Activated naive CD4-positive, alpha-beta T cell (primary cell): ENCODE measurements around the gene CMTM4.
A peak's percentile ranks its signal among the peaks of the same experiment; 100 is the strongest.
"Not testable (repeated sequence)": the region's sequence is repeated elsewhere in the genome, so short reads cannot be mapped to it uniquely, and the experiment has no call there.

Source experiments
- DNase-seq, 4 experiments: peaks; one replicate each; lab custom pipeline; 2025; lab: John Stamatoyannopoulos, UW

CMTM4 gene

DNA sequence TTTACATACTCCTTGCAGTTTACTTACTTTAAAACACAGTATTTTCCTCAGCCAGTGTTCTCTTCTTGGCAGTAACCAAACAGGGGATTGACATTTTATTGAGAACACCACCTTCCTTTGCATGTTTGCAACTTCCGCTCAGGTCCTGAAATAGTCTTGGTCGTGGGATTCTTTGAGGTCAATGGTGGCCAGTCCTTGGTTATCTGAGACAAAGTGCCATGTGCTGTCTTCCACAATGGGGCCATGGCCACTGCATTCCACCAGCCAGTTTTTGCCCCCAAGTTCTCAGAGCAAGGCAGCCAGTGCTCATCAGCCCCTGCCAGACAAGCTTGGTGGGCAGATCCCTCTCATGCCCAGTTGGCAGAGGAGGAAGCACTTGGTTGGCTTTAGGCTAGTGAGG, 22.9 kb downstream of the CMTM4 start:
- DNase-seq, result no peak

DNA sequence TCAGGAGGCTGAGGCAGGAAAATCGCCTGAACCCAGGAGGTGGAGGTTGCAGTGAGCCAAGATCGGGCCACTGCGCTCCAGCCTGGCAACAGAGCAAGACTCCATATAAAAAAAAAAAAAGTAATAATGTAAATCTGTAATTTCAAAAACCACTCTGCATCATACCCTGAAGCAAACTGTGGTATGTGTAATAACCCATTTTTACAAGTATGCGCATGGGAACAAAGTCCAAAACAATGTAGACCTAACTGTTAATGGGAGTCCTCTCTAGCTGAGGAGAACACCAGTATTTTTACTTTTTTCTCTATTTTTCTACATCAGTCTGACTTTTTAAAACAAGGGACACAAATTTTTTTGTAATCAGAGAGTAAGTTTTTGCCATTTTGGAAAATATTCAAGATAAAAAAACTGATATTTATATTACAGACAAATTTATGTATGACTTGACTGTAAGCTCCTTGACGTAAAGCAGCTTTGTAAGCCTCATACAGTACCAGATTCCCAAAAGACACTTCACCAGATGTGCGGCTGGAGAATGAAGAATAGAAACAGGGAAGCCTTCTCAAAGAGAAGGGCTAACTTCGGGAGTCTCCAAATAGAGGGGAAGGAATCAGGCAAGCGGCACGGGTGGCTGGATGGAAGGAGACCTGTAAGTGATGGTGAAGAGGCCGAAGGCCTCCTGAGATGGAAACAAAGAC, 25.7 kb downstream of the CMTM4 start:
- no peak for DNase-seq

DNA sequence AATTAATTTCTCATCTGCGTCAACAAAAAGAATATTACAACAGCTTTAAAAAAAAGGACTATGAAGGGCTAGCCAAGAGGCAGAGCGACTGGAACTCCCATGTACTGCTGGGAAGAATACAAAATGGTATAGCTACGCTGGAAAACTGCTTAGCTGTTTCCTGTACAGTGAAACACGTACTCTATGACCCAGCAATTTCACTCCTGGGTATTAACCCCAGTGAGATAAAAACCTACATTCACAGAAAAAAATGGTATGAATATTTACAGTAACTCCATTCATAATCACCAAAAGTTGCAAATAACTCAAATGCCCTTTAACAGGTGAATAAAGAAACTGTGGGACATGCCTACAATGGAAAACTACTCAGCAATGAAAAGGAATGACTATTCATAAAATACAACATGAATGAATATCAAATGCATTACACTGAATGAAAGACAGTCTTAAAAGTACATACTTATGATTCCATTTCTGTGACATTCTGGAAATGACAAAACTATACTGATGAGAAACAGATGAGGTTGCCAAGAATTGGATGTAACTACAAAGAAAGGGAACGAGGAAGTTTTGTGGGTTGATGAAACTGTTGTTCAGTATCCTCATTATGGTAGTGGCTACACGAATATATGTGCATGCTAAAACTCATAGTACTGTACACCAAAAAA, 27.6 kb downstream of the CMTM4 start:
- DNase-seq, result no peak

DNA sequence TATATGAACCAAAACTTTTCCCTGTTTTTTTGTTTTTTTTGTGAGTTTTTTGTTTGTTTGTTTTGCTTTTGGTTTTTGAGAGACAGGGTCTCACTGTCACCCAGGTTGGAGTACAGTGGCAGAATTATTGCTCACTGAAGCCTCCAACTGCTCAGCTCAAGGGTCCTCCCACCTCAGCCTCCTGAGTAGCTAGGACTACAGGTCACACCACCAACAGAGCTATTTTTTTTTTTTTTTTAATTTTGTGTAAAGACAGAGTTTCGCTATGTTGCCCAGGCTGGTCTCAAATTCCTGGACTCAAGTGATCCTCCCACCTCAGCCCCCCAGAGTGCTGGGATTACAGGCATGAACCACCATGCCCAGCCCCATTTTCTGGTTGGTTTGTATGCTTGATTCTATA, 28.6 kb downstream of the CMTM4 start:
- DNase-seq, result no peak

DNA sequence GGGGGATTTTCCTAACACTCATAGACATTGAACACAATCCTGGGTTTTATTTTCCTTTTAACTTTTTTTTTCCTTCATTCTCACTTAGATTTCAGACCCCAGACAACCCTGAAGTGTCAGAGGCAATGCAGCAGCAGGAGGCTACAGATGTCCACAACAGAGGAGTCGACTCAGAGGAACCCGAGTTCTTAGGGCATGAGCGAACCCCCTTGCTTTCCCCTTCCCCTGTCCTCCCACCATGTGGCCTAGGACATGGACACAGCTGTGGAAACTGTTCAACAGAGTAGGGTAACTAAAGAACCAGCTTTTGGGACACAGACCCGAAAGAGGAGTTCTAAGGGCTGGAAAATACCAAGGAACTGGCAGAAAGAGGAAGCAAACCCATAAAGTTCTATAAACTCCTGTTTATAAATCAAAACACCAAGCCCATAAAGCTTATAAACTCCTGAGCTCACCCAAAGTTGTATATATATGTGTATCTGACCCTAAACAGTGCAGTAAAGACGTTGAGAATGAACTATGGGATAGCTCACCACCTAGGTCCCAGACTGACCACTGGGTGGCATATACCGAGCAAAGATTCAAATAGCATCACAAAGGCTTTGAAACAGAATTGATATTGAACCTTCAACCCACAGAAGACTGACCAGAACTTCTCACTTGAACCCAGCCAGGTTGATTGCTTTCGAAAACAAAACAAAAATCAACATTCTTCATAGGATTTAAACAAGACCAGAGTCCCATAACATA, 33.9 kb downstream of the CMTM4 start:
- DNase-seq, result no peak

DNA sequence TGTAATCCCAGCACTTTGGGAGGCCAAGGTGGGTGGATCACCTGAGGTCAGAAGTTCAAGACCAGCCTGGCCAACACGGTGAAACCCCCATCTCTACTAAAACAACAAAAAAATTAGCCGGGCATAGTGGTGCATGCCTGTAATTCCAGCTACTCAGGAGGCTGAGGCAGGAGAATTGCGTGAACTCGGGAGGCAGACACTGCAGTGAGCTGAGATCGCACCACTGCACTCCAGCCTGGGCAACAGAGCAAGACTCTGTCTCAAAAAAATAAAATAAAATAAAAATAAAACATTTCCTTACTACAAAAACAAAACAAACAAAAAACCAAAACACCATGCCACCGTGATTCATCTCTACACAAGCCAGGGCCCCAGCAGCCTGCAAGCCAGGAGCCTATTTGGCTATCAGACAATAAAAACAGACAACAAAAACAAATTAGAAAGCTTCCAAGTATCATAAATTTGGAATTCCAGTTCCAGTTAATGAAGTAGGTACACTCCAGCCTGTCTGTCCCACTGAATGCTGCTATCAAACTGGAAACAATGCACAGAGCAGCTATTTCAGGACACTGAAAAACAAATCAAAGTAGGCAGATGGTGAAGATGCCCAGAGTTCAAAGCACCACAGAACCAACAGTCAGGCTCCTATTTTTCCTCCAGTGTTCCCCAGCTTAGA, 34.7 kb downstream of the CMTM4 start:
- DNase-seq, result not testable (repeated sequence)

DNA sequence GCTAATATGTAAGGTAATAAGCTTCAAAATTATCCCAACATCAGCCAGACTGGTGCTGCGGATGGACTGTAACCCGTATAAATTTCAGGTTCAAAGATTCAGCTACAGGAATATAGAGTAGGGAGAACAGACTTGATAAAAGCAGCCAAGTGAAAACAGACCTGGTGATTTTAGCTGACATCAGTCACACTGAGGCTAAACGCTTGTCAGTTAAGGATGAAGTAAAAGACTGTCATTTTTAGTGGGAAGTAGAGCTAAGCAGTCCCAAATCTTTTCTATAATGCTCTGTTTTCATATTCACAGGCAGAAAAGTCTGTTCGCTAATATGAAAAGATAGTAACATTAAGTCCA, 35.4 kb downstream of the CMTM4 start:
- no peak for DNase-seq

DNA sequence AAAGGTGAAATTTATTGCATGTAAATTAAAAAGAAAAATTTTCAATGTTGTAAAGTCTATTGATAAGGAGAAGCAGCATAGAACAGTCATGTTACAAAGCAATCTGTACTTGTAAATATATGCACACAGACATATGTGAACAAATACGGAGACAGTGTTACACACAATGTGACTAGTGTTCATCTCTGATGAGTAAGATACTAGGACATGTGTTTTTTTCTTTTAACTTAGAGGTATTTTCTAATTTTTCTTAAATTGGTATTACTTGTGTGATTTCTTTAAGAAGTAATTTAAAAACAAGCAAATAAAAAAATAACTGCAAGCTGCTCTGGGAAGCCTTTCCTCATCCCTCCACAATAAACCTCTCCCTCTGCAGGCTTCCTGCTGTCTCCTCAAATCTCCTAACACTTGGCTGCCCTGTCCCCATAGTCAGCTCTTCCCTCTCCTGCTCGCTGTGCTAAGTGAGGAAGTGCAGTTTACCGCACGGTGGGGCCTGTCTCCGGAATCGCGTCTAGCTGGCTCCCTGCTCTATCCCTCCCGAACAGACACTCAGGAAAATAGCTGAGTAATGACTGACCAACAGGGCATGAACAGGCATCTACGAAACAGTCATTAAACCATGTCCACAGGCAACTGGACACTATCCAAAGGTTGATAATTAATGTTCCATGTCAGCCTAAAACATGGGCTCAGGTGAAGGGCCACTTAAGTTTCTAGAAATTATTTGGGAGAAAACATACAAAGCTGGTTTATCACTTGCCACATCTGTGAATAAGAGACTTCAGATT, 35.9 kb downstream of the CMTM4 start:
- DNase-seq, result no peak

DNA sequence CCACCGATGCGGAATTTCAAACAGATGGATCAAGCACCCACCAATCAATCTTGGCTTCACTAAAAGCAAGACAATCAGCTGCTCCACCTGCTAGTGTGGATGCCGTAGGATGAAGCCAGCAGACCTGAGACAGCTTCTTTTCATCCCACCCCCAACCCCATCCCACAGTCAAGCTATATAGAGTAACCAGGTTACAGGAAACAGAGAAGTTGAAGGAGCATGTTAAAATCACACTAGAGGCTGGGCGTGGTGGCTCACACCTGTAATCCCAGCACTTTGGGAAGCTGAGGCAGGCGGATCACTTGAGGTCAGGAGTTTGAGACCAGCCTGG, 37.7 kb downstream of the CMTM4 start:
- DNase-seq, result no peak

DNA sequence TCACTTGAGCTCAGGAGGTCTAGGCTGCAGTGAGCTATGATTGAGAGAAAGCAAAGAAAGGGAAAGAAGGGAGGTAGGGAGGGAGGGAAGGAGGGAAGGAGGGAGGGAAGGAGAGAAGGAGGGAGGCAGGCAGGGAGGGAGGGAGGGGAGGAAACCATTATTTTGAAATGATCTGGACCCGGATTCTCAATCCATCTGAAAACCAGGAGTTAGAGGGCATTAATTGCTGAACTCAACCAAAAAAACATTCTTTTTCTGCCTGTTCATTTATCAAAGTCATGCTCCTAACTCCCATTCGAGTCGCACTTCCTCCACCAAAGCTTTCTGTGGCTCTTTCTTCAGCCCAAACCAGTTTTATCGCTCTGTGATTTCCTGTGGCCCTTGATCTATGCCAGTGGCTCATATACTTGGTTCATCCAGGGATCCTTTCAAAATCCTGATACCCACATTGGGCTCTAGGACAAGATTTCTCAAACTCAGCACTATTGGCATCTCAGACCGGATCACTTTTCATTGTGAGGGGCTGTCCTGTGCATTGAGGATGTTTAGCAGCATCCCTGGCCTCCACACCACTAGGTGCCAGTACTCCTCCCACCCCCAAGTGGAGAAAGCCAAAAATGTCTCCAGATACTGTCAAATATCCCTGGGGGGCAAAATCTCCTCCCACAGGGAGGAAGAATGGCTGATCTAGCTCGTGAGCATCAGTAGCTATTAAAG, 38.2 kb downstream of the CMTM4 start:
- no peak for DNase-seq

DNA sequence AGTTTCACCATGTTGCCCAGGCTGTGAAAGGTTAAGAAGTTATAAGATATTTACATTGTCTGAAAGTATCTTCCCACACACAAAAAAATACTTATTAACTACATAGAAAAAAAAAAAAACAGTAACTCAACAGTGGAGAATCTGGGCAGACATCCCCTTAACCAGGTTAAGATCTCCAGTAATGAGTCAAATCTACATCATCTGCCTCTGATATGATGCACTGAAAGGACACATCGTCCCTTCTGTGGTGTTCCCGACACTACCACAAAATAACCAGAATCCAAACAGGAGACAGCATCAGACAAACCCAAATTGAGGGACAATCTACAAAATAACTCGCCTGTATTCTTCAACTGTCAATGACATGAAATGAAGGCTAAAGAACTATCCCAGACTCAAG, 40.0 kb downstream of the CMTM4 start:
- DNase-seq, result no peak

DNA sequence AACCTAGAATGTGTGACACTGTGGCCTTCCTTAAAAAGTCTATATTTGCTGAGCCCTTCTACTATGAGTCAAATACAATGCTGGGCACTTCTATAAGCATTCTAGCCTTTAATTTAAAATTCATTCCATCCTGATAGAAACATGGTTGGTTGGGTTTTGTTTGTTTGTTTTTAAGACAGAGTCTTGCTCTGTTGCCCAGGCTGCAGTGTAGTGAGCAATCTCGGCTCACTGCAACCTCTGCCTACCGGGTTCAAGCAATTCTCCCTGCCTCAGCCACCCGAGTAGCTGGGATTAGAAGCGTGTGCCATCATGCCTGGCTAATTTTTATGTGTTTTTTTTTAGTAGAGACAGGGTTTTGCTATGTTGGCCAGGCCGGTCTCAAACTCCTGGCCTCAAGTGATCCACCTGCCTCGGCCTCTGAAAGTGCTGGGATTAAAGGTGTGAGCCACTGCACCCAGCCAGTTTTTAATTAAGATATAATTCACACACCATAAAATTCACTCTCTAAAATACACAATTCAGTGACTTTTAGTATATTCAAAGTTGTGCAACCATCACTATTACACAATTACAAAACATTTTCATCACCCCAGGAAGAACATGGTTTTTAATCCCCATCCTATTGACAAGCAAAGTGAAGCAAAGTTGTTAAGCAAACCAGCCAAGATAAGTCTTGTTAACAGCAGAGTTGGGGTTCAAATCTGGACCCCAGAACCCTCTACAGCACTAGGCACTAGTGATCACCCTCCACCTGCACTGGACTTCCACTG, 42.8 kb downstream of the CMTM4 start:
- DNase-seq, result no peak

DNA sequence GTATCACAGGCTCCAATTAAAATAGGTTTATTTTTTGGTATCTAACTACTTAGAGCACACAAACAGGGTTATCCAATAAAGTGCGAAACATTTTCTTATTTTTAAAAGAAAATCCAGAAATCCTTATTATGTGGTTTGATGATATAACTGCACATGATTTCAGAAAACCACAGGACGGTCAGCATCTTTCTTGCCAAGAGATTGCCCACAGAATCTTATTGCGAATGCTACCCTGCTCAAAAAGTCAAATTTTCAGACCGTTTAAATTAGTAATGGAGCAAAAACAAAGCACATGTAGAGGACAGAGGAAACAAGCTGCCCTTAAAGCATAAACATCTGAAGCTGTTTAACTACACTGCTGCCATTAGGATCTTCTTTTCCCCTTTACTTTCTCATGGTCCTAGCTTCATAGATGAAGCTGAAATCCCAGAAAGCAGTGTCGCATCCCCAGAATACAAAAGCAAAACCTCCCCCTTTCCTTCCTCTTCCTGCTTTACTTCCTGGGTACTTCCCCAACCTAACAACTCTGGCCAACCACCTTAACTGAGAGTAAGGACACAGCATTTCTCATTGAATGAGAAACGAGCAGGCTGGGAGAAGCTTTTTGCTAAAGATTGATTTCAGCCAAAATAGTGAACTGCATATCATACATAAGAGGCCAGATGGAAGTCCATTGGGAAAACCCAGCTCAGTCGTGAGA, 43.7 kb downstream of the CMTM4 start:
- DNase-seq, result no peak

DNA sequence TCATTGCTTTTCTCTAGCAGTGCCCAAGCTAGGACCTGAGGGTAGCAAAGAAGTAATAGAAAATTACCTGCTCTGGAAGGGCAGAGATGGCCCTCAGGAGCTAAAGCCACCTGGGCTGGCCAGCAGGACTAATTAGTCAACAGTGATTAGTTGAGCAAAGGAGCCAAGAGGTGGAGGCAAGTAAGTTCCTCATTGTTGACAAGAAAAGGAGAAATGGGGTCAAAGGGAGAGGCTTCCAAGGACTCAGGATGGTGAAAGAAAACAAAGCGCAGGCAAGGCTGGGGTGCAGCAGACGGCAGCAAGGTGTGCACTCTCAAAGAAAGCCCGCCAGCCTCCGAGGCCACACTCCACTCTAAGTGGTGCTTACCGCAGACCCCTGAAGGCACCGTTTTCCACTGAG, 44.6 kb downstream of the CMTM4 start:
- no peak for DNase-seq

DNA sequence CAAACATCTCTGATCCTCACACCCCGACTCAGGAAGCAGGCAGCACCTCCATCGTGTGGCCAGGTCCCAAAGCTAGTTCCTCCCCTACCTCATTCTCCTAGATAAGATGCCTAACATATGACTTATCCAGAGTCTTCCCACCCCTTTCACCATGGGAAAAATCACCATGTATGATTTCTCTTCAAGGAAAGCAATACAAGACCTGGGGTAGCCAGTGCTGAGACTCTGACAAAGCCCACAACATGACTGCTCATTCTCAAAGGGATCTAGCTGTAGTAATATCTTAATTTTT, 45.1 kb downstream of the CMTM4 start:
- no peak for DNase-seq

DNA sequence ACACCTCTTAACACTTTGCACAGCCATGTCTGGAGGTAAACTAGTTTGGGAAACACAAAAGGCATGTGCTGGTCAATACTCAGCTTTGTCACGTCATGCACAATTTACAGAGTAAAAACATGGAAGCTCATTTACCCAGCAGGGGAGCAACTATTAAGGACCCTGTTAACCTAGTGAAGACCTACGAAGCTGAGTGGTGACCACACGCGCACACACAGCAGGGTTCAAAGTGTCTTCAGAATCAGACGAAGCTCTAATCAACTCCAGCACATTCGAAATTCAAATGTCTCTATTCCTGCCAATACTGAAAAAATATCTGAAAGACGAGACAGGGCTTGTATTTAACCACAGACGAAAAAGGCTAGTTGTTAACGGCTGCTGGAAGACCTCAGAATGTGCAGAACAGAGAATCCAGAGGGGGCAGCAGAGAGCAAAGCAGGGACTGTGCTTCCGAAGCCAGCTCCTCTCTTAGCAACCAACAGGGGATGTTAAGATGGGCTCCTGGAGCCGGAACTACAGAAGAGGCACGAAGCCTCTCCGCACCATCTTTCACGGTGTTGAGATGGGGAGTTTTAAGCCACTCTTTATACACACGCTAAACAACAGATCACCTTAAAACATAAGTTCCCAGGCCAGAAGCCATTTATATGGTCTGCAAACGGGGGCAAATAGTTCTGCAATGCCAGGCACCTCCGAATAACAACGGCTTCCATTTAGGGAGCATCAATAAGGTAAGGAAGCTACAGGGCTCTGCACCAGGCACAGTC, 45.7 kb downstream of the CMTM4 start:
- peak; percentile 22 to 63 (median 40) for DNase-seq

DNA sequence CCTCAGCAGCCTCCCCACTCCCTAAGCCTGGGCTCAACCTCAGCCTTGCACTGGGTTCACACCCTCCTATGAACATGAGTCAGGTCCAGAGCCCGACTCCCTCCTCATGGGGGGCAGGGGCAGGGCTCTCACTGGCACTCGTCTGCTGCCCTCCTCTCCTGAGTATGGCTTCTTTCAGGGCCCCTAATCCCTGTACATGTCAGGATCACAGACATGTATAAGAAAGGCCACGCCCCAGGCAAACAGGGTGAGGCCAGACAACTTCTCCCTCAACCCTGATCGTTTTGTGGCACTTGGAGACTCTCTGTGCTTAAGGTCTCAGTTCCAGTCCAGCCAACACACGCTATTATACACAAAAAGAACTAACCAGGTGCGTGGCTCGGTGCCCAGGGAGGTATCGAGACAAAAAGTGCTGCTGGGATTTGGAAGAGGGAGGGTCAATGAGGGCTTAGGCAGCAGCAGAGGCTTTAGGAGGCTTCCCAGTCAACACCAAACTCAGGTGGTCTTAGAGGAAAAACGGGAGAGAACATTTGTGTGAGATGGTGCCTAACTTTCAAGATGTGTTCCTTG, 46.8 kb downstream of the CMTM4 start:
- DNase-seq, result no peak

DNA sequence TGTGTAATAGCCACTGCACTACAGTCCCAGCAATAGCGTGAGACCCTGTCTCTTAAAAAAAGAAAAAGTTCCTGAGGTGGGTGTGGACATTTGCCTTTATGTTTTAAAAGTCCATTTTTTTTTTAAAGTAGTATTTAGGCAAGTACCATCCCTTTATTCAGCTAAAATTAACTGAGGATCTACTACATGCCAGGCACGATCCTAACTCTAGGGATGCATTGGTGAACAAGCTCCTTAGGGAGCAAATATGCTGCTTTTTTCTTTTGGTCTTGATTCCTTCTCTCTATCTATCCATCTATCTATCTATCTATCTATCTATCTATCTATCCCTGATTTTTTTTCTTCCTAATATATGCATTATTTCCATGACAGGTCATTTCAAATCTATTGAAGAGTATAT, 47.4 kb downstream of the CMTM4 start:
- no peak for DNase-seq

DNA sequence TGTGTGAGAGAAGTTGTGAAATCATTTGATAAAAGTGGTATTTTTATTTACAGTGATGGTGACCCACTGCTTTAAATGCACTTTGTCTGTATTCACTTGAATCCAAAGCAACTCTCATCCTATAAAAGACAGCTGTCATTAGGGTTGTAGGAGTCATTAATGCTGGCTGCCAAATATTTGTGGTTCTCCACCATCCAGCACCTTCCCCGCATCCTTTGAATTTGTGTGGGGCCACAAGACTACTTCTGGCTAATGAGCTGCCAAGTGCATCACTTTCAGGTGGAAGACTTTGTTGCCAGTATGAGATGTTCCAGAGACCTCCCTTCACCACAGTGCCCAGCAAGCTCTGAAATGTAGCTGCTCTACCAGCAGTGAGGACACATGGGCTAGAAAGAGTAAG, 48.7 kb downstream of the CMTM4 start:
- DNase-seq, result no peak
